B cell (primary cell): Measurements from ENCODE around the gene IGF1. TPM values are rescaled to one million over a fixed set of nuclear protein-coding genes. Genes with fewer than 3 reads are reported as not detected.

Source experiments
- ATAC-seq: fragments of 200-7000 bp; cut with Tn5 transposase; one replicate; pipeline ENCODE4 v1.10.0; 2021; ENCODE audit warnings: low read depth, mild to moderate bottlenecking, moderate number of reproducible peaks, moderate library complexity
- CTCF ChIA-PET: fragments of 350-600 bp; sonication (Branson Sonifier 250); formaldehyde crosslinking; loops from one replicate; lab custom pipeline; 2021; ENCODE audit warnings: antibody characterized with exemption, inconsistent platforms; lab: Charles Lee
- POLR2A ChIA-PET: fragments of 350-600 bp; sonication (Branson Sonifier 250); formaldehyde crosslinking; loops from one replicate; lab custom pipeline; 2021; ENCODE audit warnings: antibody characterized with exemption; lab: Charles Lee
- DNase-seq: peaks from one replicate; pipeline ENCODE4 v3.0.0; 2013
- H2AFZ ChIP-seq: 2 replicates; pipeline ENCODE4 v1.6.1; 2012; ENCODE audit warnings: mild to moderate bottlenecking, low read depth, low read length; ENCODE audit not compliant: insufficient read depth, poor library complexity, severe bottlenecking
- H3K27ac ChIP-seq, 2 donors: 1 replicate in 1 of 2; 2 replicates in 1 of 2; pipeline ENCODE4 v1.5.1; 2012 to 2013; ENCODE audit warnings: low read length in 2 of 2, mild to moderate bottlenecking in 2 of 2, moderate library complexity in 1 of 2
- H3K27me3 ChIP-seq, 4 experiments: fragments of 200-600 bp in 1 of 4; sonication (generic) in 1 of 4; replicated peaks in 1 of 4; 1 replicate in 2 of 4; 2 replicates in 2 of 4; pipeline versions ENCODE4 v1.6.1 to v1.7.0; 2013 to 2016; ENCODE audit warnings: low read length in 3 of 4, mild to moderate bottlenecking in 2 of 4, mixed read lengths in 1 of 4, moderate library complexity in 1 of 4; ENCODE audit not compliant: insufficient read depth in 4 of 4, control insufficient read depth in 3 of 4; ENCODE audit errors: control extremely low read depth in 1 of 4
- H3K36me3 ChIP-seq, 2 experiments: replicated peaks in 1 of 2; 1 replicate in 1 of 2; 2 replicates in 1 of 2; pipeline versions ENCODE4 v1.6.1 to v1.7.1; 2013; ENCODE audit warnings: low read length in 1 of 2; ENCODE audit not compliant: insufficient read depth in 2 of 2, control insufficient read depth in 1 of 2; ENCODE audit errors: control extremely low read depth in 1 of 2, extremely low read depth in 1 of 2
- H3K4me1 ChIP-seq, 2 donors: fragments of 200-600 bp in 1 of 2; sonication (generic) in 1 of 2; 1 replicate in 1 of 2; 2 replicates in 1 of 2; pipeline versions ENCODE4 v1.5.1 to v1.6.1; 2013 to 2017; ENCODE audit warnings: low read length in 2 of 2; ENCODE audit not compliant: control insufficient read depth in 2 of 2, insufficient read depth in 2 of 2
- H3K4me2 ChIP-seq: replicated peaks from 2 replicates; pipeline ENCODE3; 2012; ENCODE audit warnings: mild to moderate bottlenecking, low read depth, low read length; ENCODE audit not compliant: poor library complexity, severe bottlenecking
- H3K4me3 ChIP-seq, 5 experiments: fragments of 200-600 bp in 1 of 5; sonication (generic) in 1 of 5; 1 replicate in 3 of 5; 2 replicates in 2 of 5; pipeline versions ENCODE4 v1.5.1 to v1.7.0; 2011 to 2016; ENCODE audit warnings: low read length in 4 of 5, mild to moderate bottlenecking in 4 of 5, low read depth in 2 of 5, control low read depth in 1 of 5, moderate library complexity in 1 of 5; ENCODE audit not compliant: insufficient read depth in 1 of 5; ENCODE audit errors: control extremely low read depth in 1 of 5, extremely low read depth in 1 of 5
- H3K79me2 ChIP-seq: fragments of 200-600 bp; sonication (generic); one replicate; pipeline ENCODE4 v1.6.0; 2016; ENCODE audit warnings: low read length; ENCODE audit not compliant: control insufficient read depth, insufficient read depth
- H3K9ac ChIP-seq: fragments of 200-600 bp; sonication (generic); 2 replicates; pipeline ENCODE4 v1.6.1; 2017; ENCODE audit warnings: mild to moderate bottlenecking, low read length, moderate library complexity
- H3K9me3 ChIP-seq, 3 donors: one replicate each; pipeline versions ENCODE4 v1.6.1 to v1.7.1; 2013; ENCODE audit warnings: low read length in 2 of 3; ENCODE audit not compliant: control insufficient read depth in 2 of 3, insufficient read depth in 1 of 3; ENCODE audit errors: control extremely low read depth in 1 of 3
- H4K20me1 ChIP-seq: 2 replicates; pipeline ENCODE4 v1.6.0; 2012; ENCODE audit warnings: mild to moderate bottlenecking, low read length; ENCODE audit not compliant: insufficient read depth, control insufficient read depth, poor library complexity, severe bottlenecking
- H3K27ac Mint-ChIP-seq: one replicate; pipeline ENCODE4 v1.8.0; 2021; ENCODE audit warnings: mixed read lengths
- H3K27me3 Mint-ChIP-seq: one replicate; pipeline ENCODE4 v1.8.0; 2021; ENCODE audit warnings: mixed read lengths
- H3K4me1 Mint-ChIP-seq: one replicate; pipeline ENCODE4 v1.8.0; 2021; ENCODE audit warnings: mixed read lengths
- H3K4me3 Mint-ChIP-seq: one replicate; pipeline ENCODE4 v1.8.0; 2021; ENCODE audit warnings: mixed read lengths
- H3K9me3 Mint-ChIP-seq: one replicate; pipeline ENCODE4 v1.8.0; 2022; ENCODE audit warnings: mixed read lengths; ENCODE audit not compliant: insufficient read depth
- EZH2 ChIP-seq: IDR thresholded peaks from 2 replicates; pipeline ENCODE4 v1.6.1; 2012; ENCODE audit warnings: borderline replicate concordance, low read depth, mild to moderate bottlenecking, moderate library complexity, low read length; ENCODE audit not compliant: insufficient read depth, poor library complexity, severe bottlenecking
- WGBS: methylation state at CpG from one replicate; pipeline ENCODE4 v1.1.5; 2013; ENCODE audit warnings: missing lambda C conversion rate; ENCODE audit not compliant: insufficient coverage; 5-methylcytosine and 5-hydroxymethylcytosine counted together
- intact Hi-C: fragments of 100-400 bp; cut with micrococcal nuclease; formaldehyde crosslinking; loops from one replicate; pipeline ENCODE4 v1.10.0; 2022
- polyA plus RNA-seq: library from polyadenylated mRNA; depleted of rRNA; stranded (reverse); fragments of >200 nt; gene quantifications from 2 replicates; pipeline ENCODE4 v1.2.3, GENCODE V29; 2012
- total RNA-seq, 2 donors: library from RNA; stranded (reverse); fragments of 120-200 nt in 1 of 2; gene quantifications; 1 replicate in 1 of 2; 2 replicates in 1 of 2; pipeline versions ENCODE4 v1.2.3 to v1.2.4, GENCODE V29; 2013 to 2022
- TF ChIP-seq, protein P1 (sequence below): fragments of 200-600 bp; IDR thresholded peaks from one replicate; pipeline ENCODE4 v1.8.0; 2022; ENCODE audit warnings: antibody characterized with exemption, mild to moderate bottlenecking

IGF1 gene
- total and polyA plus RNA-seq, 2 donors (not counting 1 experiment from before 2014, with no cell fraction given): 0.21 TPM; not detected in 1

DNA sequence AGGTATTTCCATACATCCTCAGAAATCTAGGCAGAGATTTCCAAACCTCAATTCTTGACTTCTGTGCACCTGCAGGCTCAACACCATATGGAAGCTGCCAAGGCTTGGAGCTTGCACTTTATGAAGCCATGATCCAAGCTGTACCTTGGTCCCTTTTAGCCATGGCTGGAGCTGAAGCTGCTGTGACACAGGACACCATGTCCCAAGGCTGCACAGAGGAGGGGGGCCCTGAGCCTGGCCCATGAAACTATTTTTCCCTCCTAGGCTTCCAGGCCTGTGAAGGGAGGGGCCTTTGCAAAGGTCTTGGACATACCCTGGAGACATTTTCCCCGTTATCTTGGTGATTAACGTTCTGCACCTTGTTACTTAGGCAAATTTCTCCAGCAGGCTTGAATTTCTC is 110.5 kb downstream of the IGF1 start:
- no peaks in the 10 kb centered on the region for H3K79me2 ChIP-seq
- no peak for DNase-seq
- no peaks in the 10 kb centered on the region for H3K27me3 ChIP-seq
- H2AFZ ChIP-seq: no peak overlapping the region
- TF ChIP-seq, protein P1, sequence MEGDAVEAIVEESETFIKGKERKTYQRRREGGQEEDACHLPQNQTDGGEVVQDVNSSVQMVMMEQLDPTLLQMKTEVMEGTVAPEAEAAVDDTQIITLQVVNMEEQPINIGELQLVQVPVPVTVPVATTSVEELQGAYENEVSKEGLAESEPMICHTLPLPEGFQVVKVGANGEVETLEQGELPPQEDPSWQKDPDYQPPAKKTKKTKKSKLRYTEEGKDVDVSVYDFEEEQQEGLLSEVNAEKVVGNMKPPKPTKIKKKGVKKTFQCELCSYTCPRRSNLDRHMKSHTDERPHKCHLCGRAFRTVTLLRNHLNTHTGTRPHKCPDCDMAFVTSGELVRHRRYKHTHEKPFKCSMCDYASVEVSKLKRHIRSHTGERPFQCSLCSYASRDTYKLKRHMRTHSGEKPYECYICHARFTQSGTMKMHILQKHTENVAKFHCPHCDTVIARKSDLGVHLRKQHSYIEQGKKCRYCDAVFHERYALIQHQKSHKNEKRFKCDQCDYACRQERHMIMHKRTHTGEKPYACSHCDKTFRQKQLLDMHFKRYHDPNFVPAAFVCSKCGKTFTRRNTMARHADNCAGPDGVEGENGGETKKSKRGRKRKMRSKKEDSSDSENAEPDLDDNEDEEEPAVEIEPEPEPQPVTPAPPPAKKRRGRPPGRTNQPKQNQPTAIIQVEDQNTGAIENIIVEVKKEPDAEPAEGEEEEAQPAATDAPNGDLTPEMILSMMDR: no peak
- no peak for TF ChIP-seq EZH2
- H3K27me3 Mint-ChIP-seq: peaks cover 3% of the 10 kb centered on the region
- intact Hi-C loops: no loop called here
- WGBS: 50% methylated on average over 2 of the region's 2 CpGs
- peaks cover 0 to 7% (median 0%) of the 10 kb centered on the region in 3 donors for H3K9me3 ChIP-seq
- H3K4me1 ChIP-seq: no peaks in the 10 kb centered on the region
- H3K4me3 Mint-ChIP-seq: no peak overlapping the region
- no peaks in the 10 kb centered on the region for H3K36me3 ChIP-seq
- no peaks in the 10 kb centered on the region for H3K9me3 Mint-ChIP-seq
- no peak overlapping the region for H3K4me2 ChIP-seq
- no peak overlapping the region for H3K27ac Mint-ChIP-seq
- H3K4me3 ChIP-seq: no peak overlapping the region
- H3K4me1 Mint-ChIP-seq: no peaks in the 10 kb centered on the region
- H3K27ac ChIP-seq: no peak overlapping the region
- no peak overlapping the region for H3K9ac ChIP-seq
- ChIA-PET POLR2A (no interaction called here), CTCF (no interaction called here)
- H4K20me1 ChIP-seq: no peaks in the 10 kb centered on the region
- ATAC-seq: no peak

DNA sequence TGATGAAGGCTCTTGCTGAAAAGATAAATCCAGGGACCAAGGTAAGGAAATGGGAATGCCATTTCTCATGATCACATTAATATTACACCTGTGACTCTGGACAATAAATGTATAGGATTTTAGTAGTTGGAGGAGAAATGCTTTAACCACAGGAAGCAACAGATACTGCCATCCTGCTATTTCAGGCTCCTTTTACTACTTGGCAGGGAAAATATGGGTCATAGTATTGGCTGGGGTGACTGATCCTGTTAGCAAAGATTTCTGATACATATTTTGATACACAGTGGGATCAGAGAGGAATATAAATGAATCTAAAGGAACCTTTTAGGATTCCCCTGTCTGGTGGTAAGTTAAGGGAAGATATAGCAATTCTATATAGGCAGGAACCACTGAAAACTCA is 115.0 kb downstream of the IGF1 start:
- Mint-ChIP-seq H3K27ac (no peak overlapping the region), H3K4me1 (no peaks in the 10 kb centered on the region), H3K9me3 (no peaks in the 10 kb centered on the region), H3K27me3 (peaks cover 11% of the 10 kb centered on the region), H3K4me3 (no peak overlapping the region)
- Histone ChIP-seq H4K20me1 (no peaks in the 10 kb centered on the region), H3K4me1 (no peaks in the 10 kb centered on the region), H3K4me2 (no peak overlapping the region), H3K27me3 (no peaks in the 10 kb centered on the region), H3K79me2 (no peaks in the 10 kb centered on the region), H3K36me3 (no peaks in the 10 kb centered on the region), H3K27ac (no peak overlapping the region), H3K4me3 (no peak overlapping the region), H3K9ac (no peak overlapping the region), H3K9me3 (peaks cover 0 to 7% (median 0%) of the 10 kb centered on the region in 3 donors), H2AFZ (no peak overlapping the region)
- ChIA-PET POLR2A (no interaction called here), CTCF (no interaction called here)
- ATAC-seq (no peak), DNase-seq (no peak)
- no peak for TF ChIP-seq EZH2
- TF ChIP-seq, protein P1: no peak
- intact Hi-C loops: no loop called here
